Stimulated activated CD4-positive, alpha-beta T cell treated with anti-CD3 and anti-CD28 coated beads, Interleukin-15, amount 100 ng/mL, for 48 hours (primary cell): ENCODE data around the gene RAPH1.

Source experiments
- DNase-seq, 2 donors: peaks; one replicate each; pipeline ENCODE4 v3.0.0-alpha.2; 2020; ENCODE audit warnings: low read depth in 2 of 2

Gene RAPH1

DNA sequence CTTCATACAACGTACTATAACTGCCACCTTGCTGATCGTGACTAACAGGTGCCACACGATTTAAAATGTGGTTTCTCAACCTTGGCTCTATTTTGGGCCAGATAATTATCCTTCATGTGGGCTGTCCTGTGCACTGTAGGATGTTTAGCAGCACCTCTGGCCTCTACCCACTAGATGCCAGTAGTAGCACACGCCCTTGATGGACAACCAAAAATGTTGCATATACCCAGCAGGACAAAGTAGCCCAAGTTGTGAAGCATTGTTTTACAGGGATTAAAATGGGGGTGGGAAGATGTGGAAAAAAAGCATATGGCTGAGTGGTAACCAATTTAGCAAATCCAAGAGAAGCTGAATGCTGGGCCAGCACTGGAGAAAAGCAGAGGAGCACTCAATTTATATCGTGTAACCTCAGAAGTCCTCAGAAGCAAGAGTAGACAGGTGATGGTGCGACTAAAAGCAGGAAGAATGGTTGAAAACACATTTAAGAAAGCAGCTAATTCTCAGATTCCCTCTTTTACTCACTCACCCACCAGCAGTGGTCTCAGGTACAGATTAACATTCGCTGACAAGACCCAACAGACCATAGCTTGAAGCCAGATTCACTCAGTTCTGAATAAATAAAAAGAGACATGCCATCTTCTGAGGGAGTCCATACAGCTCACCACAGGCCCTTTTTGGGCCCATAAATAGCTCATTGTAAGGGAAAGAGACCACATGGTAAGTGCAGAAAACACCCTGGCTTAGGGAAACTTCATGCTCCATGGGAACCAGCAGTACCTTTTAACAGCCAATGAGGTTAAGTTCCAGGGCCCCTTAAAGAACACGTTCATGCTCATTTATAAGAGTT, 50.6 kb downstream of the RAPH1 start:
- DNase-seq = peak; percentile 17 to 26

GRCh38 chr2:203480623-203481022, 54.5 kb downstream of the RAPH1 start:
- no peak for DNase-seq

GRCh38 chr2:203476881-203477280, 58.2 kb downstream of the RAPH1 start:
- DNase-seq = no peak

DNA sequence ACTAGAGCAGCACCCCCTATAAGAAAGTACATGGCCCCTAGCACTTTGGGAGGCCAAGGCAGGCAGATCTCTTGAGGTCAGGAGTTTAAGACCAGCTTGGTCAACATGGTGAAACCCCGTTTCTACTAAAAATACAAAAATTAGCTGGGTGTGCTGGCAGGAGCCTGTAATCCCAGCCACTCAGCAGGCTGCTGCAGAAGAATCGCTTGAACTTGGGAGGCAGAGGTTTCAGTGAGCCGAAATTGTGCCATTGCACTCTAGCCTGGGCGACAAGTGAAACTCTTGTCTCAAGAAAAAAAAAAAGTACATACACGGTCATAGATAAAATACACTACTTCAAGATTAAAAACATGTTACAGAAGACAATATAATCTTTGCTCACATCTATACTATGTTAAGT, 63.8 kb downstream of the RAPH1 start:
- no peak for DNase-seq

- no peak for DNase-seq
Observed at GRCh38 chr2:203470371-203470770, 64.7 kb downstream of the RAPH1 start.

DNA sequence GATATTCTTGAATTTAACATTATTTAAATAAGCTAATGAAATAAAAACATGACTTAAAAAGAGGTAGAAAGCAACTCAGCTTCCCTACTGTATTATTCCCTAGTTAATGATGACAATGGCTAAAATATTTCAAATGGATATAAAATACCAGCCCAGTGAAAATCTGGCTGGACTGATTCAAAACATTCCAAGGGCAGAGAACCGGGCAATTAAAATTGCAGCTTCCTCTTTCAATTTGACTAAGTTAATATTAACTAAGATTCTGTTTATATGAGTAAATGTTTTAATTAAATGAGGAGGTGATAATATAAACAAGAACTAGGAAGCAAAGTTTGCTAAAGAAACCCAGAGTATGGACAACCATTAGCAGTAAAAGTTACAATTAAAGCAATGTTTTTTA, 65.6 kb downstream of the RAPH1 start:
- DNase-seq = no peak

- no peak for DNase-seq
Observed at GRCh38 chr2:203463266-203463678, 71.8 kb downstream of the RAPH1 start.

DNA sequence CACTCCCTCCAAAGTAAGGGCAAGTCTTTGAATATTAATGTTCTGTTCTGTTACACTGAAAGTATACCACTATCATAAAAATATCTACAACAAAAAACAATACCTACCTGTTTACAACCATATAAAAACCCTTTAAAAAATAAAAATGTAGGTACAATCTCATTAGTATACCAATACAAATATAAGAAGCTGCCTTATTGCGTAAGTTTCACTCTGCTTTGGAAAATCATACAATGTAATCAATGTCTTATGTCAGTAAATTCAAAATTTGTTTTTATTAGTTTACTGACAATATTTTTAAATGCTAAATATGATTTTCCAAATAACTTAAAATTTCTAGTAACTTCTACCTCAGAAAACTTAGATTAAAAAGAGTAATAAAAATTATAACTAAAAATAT, 72.8 kb downstream of the RAPH1 start:
- no peak for DNase-seq

DNA sequence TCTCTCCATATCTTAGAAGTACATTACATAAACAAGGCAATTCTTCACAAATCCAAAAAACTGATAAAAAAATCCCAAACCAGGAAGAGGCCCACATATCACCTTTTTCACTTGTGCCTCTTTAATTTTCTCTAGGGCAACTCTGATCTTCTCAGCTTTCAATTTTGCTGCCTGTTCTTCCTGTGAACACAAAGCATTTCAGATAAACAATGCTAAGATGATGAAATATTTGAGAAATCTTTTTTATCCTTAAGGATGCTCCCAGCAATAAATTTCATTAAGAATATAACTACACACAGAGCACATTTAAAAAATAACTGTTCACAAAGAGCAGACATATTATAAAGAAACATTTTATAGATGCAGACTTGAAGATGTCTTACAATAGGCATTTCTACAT, 73.4 kb downstream of the RAPH1 start:
- no peak for DNase-seq

GRCh38 chr2:203455209-203455608, 79.9 kb downstream of the RAPH1 start:
- no peak for DNase-seq

- no peak for DNase-seq
Observed at GRCh38 chr2:203453858-203454451, 81.1 kb downstream of the RAPH1 start.

DNA sequence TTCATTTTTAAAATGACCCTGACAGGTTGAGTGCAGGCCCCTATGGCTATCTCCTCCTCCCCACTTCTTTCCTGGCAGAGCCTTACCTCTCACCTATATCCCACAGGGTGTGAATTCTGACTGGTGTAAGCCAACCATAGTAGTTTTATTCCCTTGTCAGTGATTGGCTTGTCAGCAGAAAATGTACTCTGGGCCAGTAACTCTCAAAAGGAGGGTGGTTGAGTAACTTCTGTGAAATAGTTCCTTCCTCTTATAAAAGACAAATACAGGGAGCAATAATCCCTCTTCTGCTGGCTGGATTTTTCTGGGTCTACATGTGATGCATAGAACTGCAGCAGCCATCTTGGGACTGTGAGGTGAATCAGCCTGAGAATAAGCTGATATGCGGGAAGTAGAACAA, 83.4 kb downstream of the RAPH1 start:
- DNase-seq = no peak

- no peak for DNase-seq
Observed at GRCh38 chr2:203451011-203451410, 84.1 kb downstream of the RAPH1 start.

DNA sequence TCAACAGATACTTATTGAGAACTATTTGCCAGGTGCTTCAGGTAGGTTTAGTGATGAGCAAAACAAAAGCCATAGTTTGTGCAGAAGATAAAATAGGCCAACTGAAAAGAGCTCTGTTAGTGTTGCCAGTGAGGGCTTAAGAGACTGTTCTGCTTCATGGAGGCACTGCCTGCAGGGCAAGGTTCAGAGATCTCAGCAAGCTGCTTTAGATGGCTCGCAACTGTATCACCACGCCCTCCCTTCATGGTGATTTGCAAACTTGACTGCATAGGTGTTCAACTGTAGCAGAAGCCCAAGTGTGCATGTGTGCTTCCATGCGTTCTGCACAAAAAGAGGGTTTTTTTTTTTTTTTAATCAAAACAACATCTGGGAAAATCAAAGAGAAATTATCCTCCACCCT, 84.5 kb downstream of the RAPH1 start:
- DNase-seq = no peak

- DNase-seq = no peak
Observed at GRCh38 chr2:203446780-203447179, 88.3 kb downstream of the RAPH1 start.

DNA sequence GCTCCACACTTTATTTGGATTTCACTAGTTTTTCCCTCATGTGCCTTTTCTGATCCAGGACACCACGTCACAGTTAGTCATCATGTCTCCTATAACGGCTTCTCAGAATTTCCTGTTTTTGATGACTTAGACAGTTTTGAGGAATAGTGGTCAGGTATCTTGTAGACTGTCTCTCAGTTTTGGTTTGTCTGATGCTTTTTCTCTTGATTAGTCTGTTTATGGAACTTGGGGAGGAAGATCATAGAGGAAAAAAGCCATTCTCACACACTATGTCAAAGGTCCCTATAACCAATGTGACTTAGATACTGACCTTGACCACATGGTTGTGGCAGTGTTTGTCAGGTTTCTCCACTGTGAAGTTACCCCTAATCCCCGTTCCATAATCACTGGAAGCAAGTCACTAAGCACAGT, 89.0 kb downstream of the RAPH1 start:
- no peak for DNase-seq

DNA sequence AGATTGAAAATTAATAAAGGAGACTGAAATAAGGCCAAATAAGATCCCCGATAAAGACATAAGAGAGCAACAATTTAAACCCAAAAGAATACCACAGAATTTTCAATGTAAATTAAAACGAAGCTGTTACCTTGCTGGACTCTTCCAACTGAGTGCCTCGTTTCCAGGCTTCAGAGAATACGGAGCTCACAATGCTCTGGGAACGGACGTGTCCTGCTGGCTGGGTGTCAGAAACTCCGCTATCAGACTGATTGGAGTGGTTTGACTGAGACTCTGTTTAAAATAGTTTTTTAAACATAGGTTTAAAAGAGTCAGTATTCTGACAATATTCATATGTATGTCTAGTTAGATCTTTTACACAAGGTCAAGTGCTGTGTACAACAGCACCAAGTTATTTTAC, 90.4 kb downstream of the RAPH1 start:
- DNase-seq = no peak

GRCh38 chr2:203442463-203442862, 92.6 kb downstream of the RAPH1 start:
- DNase-seq = no peak

GRCh38 chr2:203441463-203441862, 93.6 kb downstream of the RAPH1 start:
- no peak for DNase-seq

DNA sequence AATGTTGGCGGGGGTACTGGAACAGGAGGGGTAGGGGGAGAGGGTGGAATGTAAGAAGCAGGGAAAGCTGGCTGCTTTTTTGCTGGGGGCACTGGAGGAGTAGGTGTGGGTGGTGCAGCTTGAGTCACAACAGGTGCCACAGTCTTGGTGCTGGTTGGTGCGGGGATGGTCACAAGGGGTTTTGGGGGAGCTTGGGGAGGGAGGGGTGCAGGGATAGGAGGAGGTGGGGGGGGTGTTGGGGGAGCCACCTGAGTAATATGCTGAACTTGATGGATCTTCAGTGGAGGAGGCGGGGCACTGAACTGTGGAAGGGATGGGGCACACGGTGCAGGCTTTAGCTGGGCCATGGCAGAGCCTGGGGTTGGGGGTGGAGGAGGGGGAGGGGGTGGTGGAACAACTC, 94.4 kb downstream of the RAPH1 start:
- no peak for DNase-seq

- no peak for DNase-seq
Observed at GRCh38 chr2:203438528-203438927, 96.6 kb downstream of the RAPH1 start.

GRCh38 chr2:203437511-203437910, 97.6 kb downstream of the RAPH1 start:
- no peak for DNase-seq

- no peak for DNase-seq
Observed at GRCh38 chr2:203436496-203436895, 98.6 kb downstream of the RAPH1 start.

DNA sequence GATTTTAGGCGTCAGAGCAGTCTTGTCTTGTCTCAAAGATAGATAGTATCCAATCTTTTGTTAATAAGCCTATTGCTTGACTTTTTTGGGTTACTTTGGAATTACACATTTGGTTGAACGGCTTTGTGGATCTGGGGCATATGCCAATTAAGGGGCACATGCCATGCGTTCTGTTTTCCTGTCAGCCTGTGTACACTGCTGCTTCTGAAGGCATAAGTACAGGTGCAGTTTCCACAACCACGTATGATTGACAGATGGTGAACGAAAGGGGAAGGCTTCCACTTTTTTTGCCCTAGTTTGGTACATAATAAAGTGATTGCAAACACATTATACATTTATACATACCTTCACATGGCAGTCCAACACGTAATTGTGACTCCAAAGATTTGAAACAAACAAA, 102.3 kb downstream of the RAPH1 start:
- DNase-seq = no peak
